ENCODE data around the gene CCDC112.

The CCDC112 gene

GRCh38 chr5:115309751-115310370, 13.4 kb upstream of the CCDC112 start:
- ChIA-PET CTCF (interaction anchor here (0.6 to 1.6 kb wide), 19 partner anchors 35 to 1852 kb away, joined by 3 to 17 read pairs (median 4); no protein-coding TSS in a partner anchor), POLR2A (ENCODE audit: low non-redundant PET) (no interaction called here)
- H3K27ac ChIP-seq: no peak overlapping the region
- peak; percentile 65 for DNase-seq (ENCODE audit: low spot score)
- peak; percentile 81 for TF ChIP-seq CTCF (conservative IDR thresholded peaks at IDR 0.05; ENCODE audit: low read depth)

- DNase-seq (ENCODE audit: low spot score): no peak
- POLR2A ChIA-PET (ENCODE audit: low non-redundant PET): interaction anchor here (0.6 kb wide), 1 partner anchor 235 kb away, joined by 5 read pairs; no protein-coding TSS in a partner anchor
- H3K27ac ChIP-seq: no peak overlapping the region
- TF ChIP-seq CTCF (conservative IDR thresholded peaks at IDR 0.05; ENCODE audit: low read depth): no peak
- CTCF ChIA-PET: interaction anchor here (0.5 to 1.6 kb wide), 10 partner anchors 68 to 758 kb away, joined by 3 to 17 read pairs (median 4); no protein-coding TSS in a partner anchor
These were observed 12.4 kb upstream of the CCDC112 start for GRCh38 chr5:115308815-115309214.

GRCh38 chr5:115306011-115306536, 9.6 kb upstream of the CCDC112 start:
- POLR2A ChIA-PET (ENCODE audit: low non-redundant PET): no interaction called here
- H3K27ac ChIP-seq: no peak overlapping the region
- no peak for TF ChIP-seq CTCF (conservative IDR thresholded peaks at IDR 0.05; ENCODE audit: low read depth)
- CTCF ChIA-PET: interaction anchor here (0.6 to 1.3 kb wide), 2 partner anchors 264 to 268 kb away, joined by 3 read pairs; no protein-coding TSS in a partner anchor
- no peak for DNase-seq (ENCODE audit: low spot score)

- ChIA-PET POLR2A (ENCODE audit: low non-redundant PET) (no interaction called here), CTCF (interaction anchor here (0.6 to 1.1 kb wide), 4 partner anchors 11 to 291 kb away, joined by 3 to 4 read pairs (median 3); no protein-coding TSS in a partner anchor)
- TF ChIP-seq CTCF (conservative IDR thresholded peaks at IDR 0.05; ENCODE audit: low read depth): no peak
- no peak for DNase-seq (ENCODE audit: low spot score)
- H3K27ac ChIP-seq: no peak overlapping the region
These were observed 8.0 kb upstream of the CCDC112 start for GRCh38 chr5:115304496-115304895.

GRCh38 chr5:115298811-115299210, 2.4 kb upstream of the CCDC112 start:
- H3K27ac ChIP-seq: no peak overlapping the region
- no peak for DNase-seq (ENCODE audit: low spot score)
- no peak for TF ChIP-seq CTCF (conservative IDR thresholded peaks at IDR 0.05; ENCODE audit: low read depth)
- ChIA-PET CTCF (no interaction called here), POLR2A (ENCODE audit: low non-redundant PET) (no interaction called here)

GRCh38 chr5:115297031-115297430, 577 bp upstream of the CCDC112 start:
- peak; percentile 16 for DNase-seq (ENCODE audit: low spot score)
- no peak for TF ChIP-seq CTCF (conservative IDR thresholded peaks at IDR 0.05; ENCODE audit: low read depth)
- POLR2A ChIA-PET (ENCODE audit: low non-redundant PET): no interaction called here
- CTCF ChIA-PET: interaction anchor here (0.6 kb wide), 1 partner anchor 1684 kb away, joined by 3 read pairs; no protein-coding TSS in a partner anchor
- H3K27ac ChIP-seq: no peak overlapping the region

Data from RWPE1 (cell line).